SK-N-SH (cell line): Measurements from ENCODE around the gene ATP8A2.
"Not testable (repeated sequence)": the region's sequence is repeated elsewhere in the genome, so short reads cannot be mapped to it uniquely, and the experiment has no call there.

Experiments used
- CTCF ChIP-seq: fragments of 200-600 bp; sonication (generic); IDR thresholded peaks from 2 replicates; pipeline ENCODE4 v1.6.1; 2017; ENCODE audit warnings: antibody characterized with exemption, mild to moderate bottlenecking, moderate library complexity
- EZH2phosphoT487 ChIP-seq: fragments of 200-600 bp; sonication (generic); IDR thresholded peaks from 2 replicates; pipeline ENCODE4 v1.6.1; 2017; ENCODE audit warnings: low read depth, mixed run types, mild to moderate bottlenecking, antibody characterized with exemption, moderate library complexity, borderline replicate concordance
- FOXM1 ChIP-seq: IDR thresholded peaks from 2 replicates; pipeline ENCODE4 v1.4.0; 2012; ENCODE audit warnings: low read depth, mild to moderate bottlenecking
- NRF1 ChIP-seq: IDR thresholded peaks from 2 replicates; pipeline ENCODE4 v1.6.1; 2012; ENCODE audit warnings: low read depth, mild to moderate bottlenecking, low read length
- POLR2AphosphoS5 ChIP-seq: IDR thresholded peaks from 2 replicates; pipeline ENCODE4 v1.6.1; 2012; ENCODE audit warnings: low read depth, low read length
- TCF12 ChIP-seq: IDR thresholded peaks from 2 replicates; pipeline ENCODE4 v1.4.0; 2012
- YY1 ChIP-seq: IDR thresholded peaks from 2 replicates; pipeline ENCODE4 v1.4.0; 2012; ENCODE audit warnings: low read depth, mild to moderate bottlenecking

DNA sequence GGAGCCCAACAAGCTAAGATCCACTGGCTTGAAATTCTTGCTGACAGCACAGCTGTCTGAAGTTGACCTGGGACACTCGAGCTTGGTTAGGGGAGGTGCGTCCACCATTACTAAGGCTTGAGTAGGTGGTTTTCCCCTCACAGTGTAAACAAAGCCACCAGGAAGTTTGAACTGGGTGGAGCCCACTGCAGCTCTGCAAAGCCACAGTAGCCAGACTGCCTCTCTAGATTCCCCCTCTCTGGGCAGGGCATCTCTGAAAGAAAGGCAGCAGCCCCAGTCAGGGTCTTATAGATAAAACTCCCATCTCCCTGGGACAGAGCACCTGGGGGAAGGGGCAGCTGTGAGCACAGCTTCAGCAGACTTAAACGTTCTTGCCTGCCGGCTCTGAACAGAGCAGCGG lies 582.3 kb downstream of the ATP8A2 start:
- TF ChIP-seq CTCF, FOXM1, TCF12, EZH2phosphoT487, POLR2AphosphoS5, NRF1, YY1: not testable (repeated sequence)
